ENCODE results near the gene DAPK3.

Gene DAPK3

DNA sequence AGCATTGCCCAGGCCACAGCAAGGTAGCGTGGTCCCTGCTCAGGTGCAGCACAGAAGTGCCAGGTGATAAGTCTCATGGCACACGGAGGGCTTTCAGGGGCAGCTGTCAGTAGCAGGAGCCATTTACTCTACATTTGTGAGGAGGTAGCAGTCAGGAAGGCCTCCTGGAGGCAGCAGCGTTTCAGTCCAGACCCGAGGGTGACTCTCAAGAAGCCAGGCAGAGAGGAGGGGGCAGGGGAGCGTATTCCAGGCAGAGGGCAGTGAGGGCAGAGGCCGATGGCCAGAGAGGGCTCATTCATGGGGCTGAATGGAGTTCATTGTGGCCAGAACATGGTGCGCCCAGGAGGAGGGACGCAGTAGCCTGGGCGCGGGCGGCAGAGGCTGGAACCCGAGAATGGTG lies 45.6 kb upstream of the DAPK3 start (continued):
- TF ChIP-seq, protein P1, sequence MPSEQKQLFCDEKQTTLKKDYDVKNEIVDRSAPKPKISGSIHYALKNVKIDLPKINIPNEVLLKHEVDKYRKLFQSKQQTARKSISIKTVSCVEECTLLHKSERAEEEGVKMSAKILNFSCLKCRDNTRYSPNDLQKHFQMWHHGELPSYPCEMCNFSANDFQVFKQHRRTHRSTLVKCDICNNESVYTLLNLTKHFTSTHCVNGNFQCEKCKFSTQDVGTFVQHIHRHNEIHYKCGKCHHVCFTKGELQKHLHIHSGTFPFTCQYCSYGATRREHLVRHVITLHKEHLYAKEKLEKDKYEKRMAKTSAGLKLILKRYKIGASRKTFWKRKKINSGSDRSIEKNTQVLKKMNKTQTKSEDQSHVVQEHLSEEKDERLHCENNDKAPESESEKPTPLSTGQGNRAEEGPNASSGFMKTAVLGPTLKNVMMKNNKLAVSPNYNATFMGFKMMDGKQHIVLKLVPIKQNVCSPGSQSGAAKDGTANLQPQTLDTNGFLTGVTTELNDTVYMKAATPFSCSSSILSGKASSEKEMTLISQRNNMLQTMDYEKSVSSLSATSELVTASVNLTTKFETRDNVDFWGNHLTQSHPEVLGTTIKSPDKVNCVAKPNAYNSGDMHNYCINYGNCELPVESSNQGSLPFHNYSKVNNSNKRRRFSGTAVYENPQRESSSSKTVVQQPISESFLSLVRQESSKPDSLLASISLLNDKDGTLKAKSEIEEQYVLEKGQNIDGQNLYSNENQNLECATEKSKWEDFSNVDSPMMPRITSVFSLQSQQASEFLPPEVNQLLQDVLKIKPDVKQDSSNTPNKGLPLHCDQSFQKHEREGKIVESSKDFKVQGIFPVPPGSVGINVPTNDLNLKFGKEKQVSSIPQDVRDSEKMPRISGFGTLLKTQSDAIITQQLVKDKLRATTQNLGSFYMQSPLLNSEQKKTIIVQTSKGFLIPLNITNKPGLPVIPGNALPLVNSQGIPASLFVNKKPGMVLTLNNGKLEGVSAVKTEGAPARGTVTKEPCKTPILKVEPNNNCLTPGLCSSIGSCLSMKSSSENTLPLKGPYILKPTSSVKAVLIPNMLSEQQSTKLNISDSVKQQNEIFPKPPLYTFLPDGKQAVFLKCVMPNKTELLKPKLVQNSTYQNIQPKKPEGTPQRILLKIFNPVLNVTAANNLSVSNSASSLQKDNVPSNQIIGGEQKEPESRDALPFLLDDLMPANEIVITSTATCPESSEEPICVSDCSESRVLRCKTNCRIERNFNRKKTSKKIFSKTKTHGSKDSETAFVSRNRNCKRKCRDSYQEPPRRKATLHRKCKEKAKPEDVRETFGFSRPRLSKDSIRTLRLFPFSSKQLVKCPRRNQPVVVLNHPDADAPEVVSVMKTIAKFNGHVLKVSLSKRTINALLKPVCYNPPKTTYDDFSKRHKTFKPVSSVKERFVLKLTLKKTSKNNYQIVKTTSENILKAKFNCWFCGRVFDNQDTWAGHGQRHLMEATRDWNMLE (tag by site-specific recombination; conservative IDR thresholded peaks at IDR 0.05; ENCODE audit: low read depth) = no peak
- TF ChIP-seq ZNF362 (tag by site-specific recombination; IDR thresholded peaks at IDR 0.05) (no peak), ZNF776 (tag by site-specific recombination; IDR thresholded peaks at IDR 0.05; ENCODE audit: borderline replicate concordance) (no peak), ZNF624 (tag by site-specific recombination; IDR thresholded peaks at IDR 0.05) (no peak), ZNF146 (tag by site-specific recombination; IDR thresholded peaks at IDR 0.05) (no peak), HOXC10 (CRISPR knock-in tag; IDR thresholded peaks at IDR 0.05) (no peak), ZNF660 (tag by site-specific recombination; IDR thresholded peaks at IDR 0.05) (no peak), ZNF629 (tag by site-specific recombination; IDR thresholded peaks at IDR 0.05) (no peak), ZNF433 (tag by site-specific recombination; IDR thresholded peaks at IDR 0.05; ENCODE audit: low read depth) (no peak), SETDB1 (IDR thresholded peaks at IDR 0.05; ENCODE audit: insufficient read length, low read length) (no peak), ZNF658 (tag by site-specific recombination; IDR thresholded peaks at IDR 0.05) (no peak), PRDM1 (tag by site-specific recombination; IDR thresholded peaks at IDR 0.05) (no peak), SALL2 (tag by site-specific recombination; IDR thresholded peaks at IDR 0.05; ENCODE audit: borderline replicate concordance) (no peak), ZNF366 (tag by site-specific recombination; conservative IDR thresholded peaks at IDR 0.05) (no peak)
- TF ChIP-seq, protein P2, sequence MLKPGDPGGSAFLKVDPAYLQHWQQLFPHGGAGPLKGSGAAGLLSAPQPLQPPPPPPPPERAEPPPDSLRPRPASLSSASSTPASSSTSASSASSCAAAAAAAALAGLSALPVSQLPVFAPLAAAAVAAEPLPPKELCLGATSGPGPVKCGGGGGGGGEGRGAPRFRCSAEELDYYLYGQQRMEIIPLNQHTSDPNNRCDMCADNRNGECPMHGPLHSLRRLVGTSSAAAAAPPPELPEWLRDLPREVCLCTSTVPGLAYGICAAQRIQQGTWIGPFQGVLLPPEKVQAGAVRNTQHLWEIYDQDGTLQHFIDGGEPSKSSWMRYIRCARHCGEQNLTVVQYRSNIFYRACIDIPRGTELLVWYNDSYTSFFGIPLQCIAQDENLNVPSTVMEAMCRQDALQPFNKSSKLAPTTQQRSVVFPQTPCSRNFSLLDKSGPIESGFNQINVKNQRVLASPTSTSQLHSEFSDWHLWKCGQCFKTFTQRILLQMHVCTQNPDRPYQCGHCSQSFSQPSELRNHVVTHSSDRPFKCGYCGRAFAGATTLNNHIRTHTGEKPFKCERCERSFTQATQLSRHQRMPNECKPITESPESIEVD (tag by site-specific recombination; IDR thresholded peaks at IDR 0.05) = no peak

GRCh38 chr19:4015705-4016402 lies 45.0 kb upstream of the DAPK3 start:
- H3K9me3 ChIP-seq (ENCODE audit: control insufficient read depth, insufficient read depth, low read depth, low read length) = no peaks in the 10 kb centered on the region
- ChIA-PET CTCF (interaction anchor here (0.6 to 0.7 kb wide), 2 partner anchors 16 to 673 kb away, joined by 3 read pairs; no protein-coding TSS in a partner anchor), POLR2A (no interaction called here)
- H3K27ac ChIP-seq (ENCODE audit: extremely low read depth, low read depth, low read length) = no peak overlapping the region
- H3K4me1 ChIP-seq (ENCODE audit: control insufficient read depth, insufficient read depth, low read length) = no peaks in the 10 kb centered on the region
- peaks cover 3 to 67% of the 10 kb centered on the region in 2 experiments; a peak in 2 of 3 replicates for H3K36me3 ChIP-seq (ENCODE audit: control insufficient read depth in 2 of 2, insufficient read depth in 1 of 2, low read length in 2 of 2)
- H3K4me3 ChIP-seq (ENCODE audit: low read depth, low read length) = no peak overlapping the region
- TF ChIP-seq MYNN (tag by site-specific recombination; IDR thresholded peaks at IDR 0.05; ENCODE audit: borderline replicate concordance) (no peak), ZNF354C (tag by site-specific recombination; IDR thresholded peaks at IDR 0.05; ENCODE audit: borderline replicate concordance, low read depth) (no peak), ZNF302 (tag by site-specific recombination; IDR thresholded peaks at IDR 0.05; ENCODE audit: low read depth) (no peak), ZFP3 (tag by site-specific recombination; IDR thresholded peaks at IDR 0.05; ENCODE audit: low read depth) (no peak), ZNF18 (tag by site-specific recombination; IDR thresholded peaks at IDR 0.05) (no peak), ZNF549 (tag by site-specific recombination; IDR thresholded peaks at IDR 0.05) (no peak), BCL11A (tag by site-specific recombination; IDR thresholded peaks at IDR 0.05; ENCODE audit: low read depth) (no peak), ZNF501 (tag by site-specific recombination; IDR thresholded peaks at IDR 0.05) (no peak), ZNF830 (tag by site-specific recombination; IDR thresholded peaks at IDR 0.05; ENCODE audit: low read depth) (no peak), ZNF155 (tag by site-specific recombination; IDR thresholded peaks at IDR 0.05) (no peak), REPIN1 (tag by site-specific recombination; IDR thresholded peaks at IDR 0.05; ENCODE audit: low read depth) (no peak)
- TF ChIP-seq, protein P3, sequence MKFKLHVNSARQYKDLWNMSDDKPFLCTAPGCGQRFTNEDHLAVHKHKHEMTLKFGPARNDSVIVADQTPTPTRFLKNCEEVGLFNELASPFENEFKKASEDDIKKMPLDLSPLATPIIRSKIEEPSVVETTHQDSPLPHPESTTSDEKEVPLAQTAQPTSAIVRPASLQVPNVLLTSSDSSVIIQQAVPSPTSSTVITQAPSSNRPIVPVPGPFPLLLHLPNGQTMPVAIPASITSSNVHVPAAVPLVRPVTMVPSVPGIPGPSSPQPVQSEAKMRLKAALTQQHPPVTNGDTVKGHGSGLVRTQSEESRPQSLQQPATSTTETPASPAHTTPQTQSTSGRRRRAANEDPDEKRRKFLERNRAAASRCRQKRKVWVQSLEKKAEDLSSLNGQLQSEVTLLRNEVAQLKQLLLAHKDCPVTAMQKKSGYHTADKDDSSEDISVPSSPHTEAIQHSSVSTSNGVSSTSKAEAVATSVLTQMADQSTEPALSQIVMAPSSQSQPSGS (tag by site-specific recombination; IDR thresholded peaks at IDR 0.05; ENCODE audit: low read depth) = no peak
